T47D (cell line): ENCODE results near the gene MICA.
A peak's percentile ranks its signal among the peaks of the same experiment; 100 is the strongest.

Experiments
- DNase-seq, 2 experiments: peaks; one replicate each; pipeline versions ENCODE4 v3.0.0 to v3.0.0-alpha.2; 2011 to 2012; ENCODE audit warnings: low read depth in 1 of 2, low spot score in 1 of 2
- JUND ChIP-seq: IDR thresholded peaks from 2 replicates; pipeline ENCODE4 v1.6.1; 2012; ENCODE audit warnings: low read depth
- in situ Hi-C: cut with HindIII; loops from 2 replicates; pipeline ENCODE4 v1.10.0; 2016; ENCODE audit warnings: low sequenced_read_pairs, low pct_unique_long_range_greater_than_20kb

Gene MICA

GRCh38 chr6:31403283-31404060 is at the start of gene MICA:
Gene MICA, plus strand, starts transcription at chr6:31403595. Its CDS starts 38 bp downstream, at chr6:31403633.
- DNase-seq: peak; percentile 95 to 98
- in situ Hi-C loops: no loop called here

GRCh38 chr6:31354158-31354863 is 49.1 kb upstream of the MICA start:
- TF ChIP-seq JUND: no peak
- DNase-seq: no peak
- in situ Hi-C loops: no loop called here

More at GRCh38 chr6:31403283-31404060, at the start of gene MICA:
- no peak for TF ChIP-seq JUND

- no peak for TF ChIP-seq JUND
- DNase-seq: no peak
- in situ Hi-C loops: no loop called here
Measured at GRCh38 chr6:31354864-31355582, 48.4 kb upstream of the MICA start.

- no peak for TF ChIP-seq JUND
- in situ Hi-C loops: no loop called here
- no peak for DNase-seq
Measured at GRCh38 chr6:31355583-31355948, 47.8 kb upstream of the MICA start.

- TF ChIP-seq JUND: no peak
- peak in 1 of 2 experiments; percentile 82 for DNase-seq
- in situ Hi-C loops: no loop called here
Measured at GRCh38 chr6:31356216-31356945, 47.0 kb upstream of the MICA start.

- in situ Hi-C loops: no loop called here
- peak; percentile 78 to 94 for DNase-seq
- no peak for TF ChIP-seq JUND
Measured at GRCh38 chr6:31356946-31357466, 46.4 kb upstream of the MICA start, which contains the start of gene HLA-B. Gene HLA-B, minus strand, starts transcription at chr6:31357179. Its CDS starts 21 bp downstream, at chr6:31357158.

- no peak for TF ChIP-seq JUND
- in situ Hi-C loops: no loop called here
- no peak for DNase-seq
Measured at GRCh38 chr6:31357886-31358285, 45.5 kb upstream of the MICA start.

GRCh38 chr6:31358302-31358701 is 45.1 kb upstream of the MICA start:
- DNase-seq: no peak
- TF ChIP-seq JUND: no peak
- in situ Hi-C loops: no loop called here

GRCh38 chr6:31359581-31359980 is 43.8 kb upstream of the MICA start:
- in situ Hi-C loops: no loop called here

GRCh38 chr6:31362751-31363150 is 40.6 kb upstream of the MICA start:
- no peak for TF ChIP-seq JUND
- no peak for DNase-seq
- in situ Hi-C loops: no loop called here

More at GRCh38 chr6:31359581-31359980, 43.8 kb upstream of the MICA start:
- no peak for DNase-seq
- no peak for TF ChIP-seq JUND

- TF ChIP-seq JUND: no peak
- no peak for DNase-seq
- in situ Hi-C loops: no loop called here
Measured at GRCh38 chr6:31363811-31364210, 39.6 kb upstream of the MICA start.

GRCh38 chr6:31365864-31366263 is 37.5 kb upstream of the MICA start:
- no peak for TF ChIP-seq JUND

More at GRCh38 chr6:31365864-31366263, 37.5 kb upstream of the MICA start:
- no peak for DNase-seq
- in situ Hi-C loops: no loop called here
